H1 (cell line): ENCODE data around the gene SKAP1. TPM values are rescaled to one million over a fixed set of nuclear protein-coding genes. Genes with fewer than 3 reads are reported as not detected.

Experiments
- CTCF ChIA-PET: fragments of 300-600 bp; sonication (Branson Sonifier 250); formaldehyde crosslinking; loops from one replicate; lab custom pipeline; 2021; ENCODE audit not compliant: partially characterized antibody; lab: Charles Lee
- POLR2A ChIA-PET: fragments of 300-600 bp; sonication (Branson Sonifier 250); formaldehyde crosslinking; loops from one replicate; lab custom pipeline; 2021; ENCODE audit warnings: inconsistent platforms; ENCODE audit not compliant: partially characterized antibody; lab: Charles Lee
- DNase-seq, 2 experiments: peaks; one replicate each; pipeline versions ENCODE4 v3.0.0 to v3.0.0-alpha.2; 2010 to 2022; ENCODE audit warnings: low spot score in 2 of 2, low read depth in 1 of 2, mixed read lengths in 1 of 2
- FAIRE-seq: peaks from 2 replicates; lab custom pipeline; 2011; peaks lifted over from hg19 to GRCh38; lab: Jason Lieb, UNC
- H2AFZ ChIP-seq: 2 replicates; pipeline ENCODE4 v1.8.1; 2012; ENCODE audit warnings: low read length, inconsistent platforms
- H2AK5ac ChIP-seq: 2 replicates; pipeline ENCODE4 v1.6.1; 2013; ENCODE audit warnings: low read depth, low read length
- H2BK120ac ChIP-seq: replicated peaks from 2 replicates; pipeline ENCODE3; 2013; ENCODE audit warnings: low read depth, low read length, inconsistent platforms
- H2BK12ac ChIP-seq: 2 replicates; pipeline ENCODE4 v1.6.1; 2013; ENCODE audit warnings: low read depth, low read length
- H2BK15ac ChIP-seq: 2 replicates; pipeline ENCODE4 v1.6.1; 2013; ENCODE audit warnings: low read length
- H2BK20ac ChIP-seq: 2 replicates; pipeline ENCODE4 v1.6.1; 2013; ENCODE audit warnings: low read length
- H2BK5ac ChIP-seq: 2 replicates; pipeline ENCODE4 v1.6.1; 2013; ENCODE audit warnings: low read depth, low read length
- H3K14ac ChIP-seq: 2 replicates; pipeline ENCODE4 v1.6.1; 2013; ENCODE audit warnings: inconsistent platforms; ENCODE audit not compliant: insufficient read length
- H3K18ac ChIP-seq: 2 replicates; pipeline ENCODE4 v1.6.1; 2013; ENCODE audit warnings: low read length; ENCODE audit errors: extremely low read depth
- H3K23ac ChIP-seq: 2 replicates; pipeline ENCODE4 v1.6.1; 2013; ENCODE audit warnings: inconsistent platforms; ENCODE audit not compliant: insufficient read length
- H3K23me2 ChIP-seq: 2 replicates; pipeline ENCODE4 v1.6.1; 2013; ENCODE audit warnings: low read depth, low read length
- H3K27ac ChIP-seq: 2 replicates; pipeline ENCODE4 v1.6.1; 2011; ENCODE audit warnings: low read depth, low read length, inconsistent platforms
- H3K27me3 ChIP-seq, 4 experiments: replicated peaks in 1 of 4; 1 replicate in 1 of 4; 2 replicates in 3 of 4; pipeline versions ENCODE4 v1.6.1 to v1.8.1; 2011 to 2013; ENCODE audit warnings: low read length in 3 of 4, mild to moderate bottlenecking in 3 of 4, inconsistent platforms in 2 of 4, mixed read lengths in 2 of 4, moderate library complexity in 1 of 4; ENCODE audit not compliant: control insufficient read depth in 3 of 4, insufficient read depth in 3 of 4; ENCODE audit errors: extremely low read depth in 1 of 4
- H3K36me3 ChIP-seq, 4 experiments: 2 replicates each; pipeline versions ENCODE4 v1.6.1 to v1.8.1; 2011 to 2013; ENCODE audit warnings: mild to moderate bottlenecking in 4 of 4, low read length in 3 of 4, moderate library complexity in 2 of 4, control low read depth in 1 of 4, inconsistent platforms in 1 of 4; ENCODE audit not compliant: insufficient read depth in 4 of 4, control insufficient read depth in 2 of 4
- H3K4ac ChIP-seq: replicated peaks from 2 replicates; pipeline ENCODE3; 2013; ENCODE audit warnings: low read length, low read depth, mixed read lengths, inconsistent platforms; ENCODE audit not compliant: insufficient read length
- H3K4me1 ChIP-seq, 4 experiments: replicated peaks in 1 of 4; 1 replicate in 1 of 4; 2 replicates in 3 of 4; pipeline versions ENCODE4 v1.6.1 to v1.8.1; 2011 to 2013; ENCODE audit warnings: low read length in 3 of 4, inconsistent platforms in 2 of 4, mixed read lengths in 1 of 4; ENCODE audit not compliant: insufficient read depth in 4 of 4, control insufficient read depth in 3 of 4
- H3K4me2 ChIP-seq, 2 experiments: 2 replicates each; pipeline versions ENCODE4 v1.6.1 to v1.8.1; 2011 to 2013; ENCODE audit warnings: low read depth in 2 of 2, low read length in 2 of 2, control low read depth in 1 of 2, inconsistent platforms in 1 of 2, mild to moderate bottlenecking in 1 of 2; ENCODE audit not compliant: insufficient read depth in 1 of 2
- H3K4me3 ChIP-seq, 4 experiments: fragments of 200-600, 300-600 bp in 1 of 4; sonication (generic), shearing (Covaris generic), sonication (Bioruptor Twin) in 1 of 4; 2 replicates each; pipeline versions ENCODE4 v1.5.1 to v1.8.1; 2011 to 2016; ENCODE audit warnings: low read length in 4 of 4, low read depth in 3 of 4, control low read depth in 2 of 4, inconsistent platforms in 2 of 4, mild to moderate bottlenecking in 2 of 4, mixed read lengths in 1 of 4, moderate library complexity in 1 of 4; ENCODE audit not compliant: insufficient read depth in 2 of 4; ENCODE audit errors: extremely low read depth in 1 of 4
- H3K56ac ChIP-seq: replicated peaks from 2 replicates; pipeline ENCODE3; 2013; ENCODE audit warnings: low read depth, mild to moderate bottlenecking, mixed read lengths, low read length, inconsistent platforms; ENCODE audit not compliant: insufficient read length
- H3K79me1 ChIP-seq: 2 replicates; pipeline ENCODE4 v1.6.1; 2013; ENCODE audit warnings: low read depth, low read length, control low read depth
- H3K79me2 ChIP-seq, 2 experiments: 2 replicates each; pipeline versions ENCODE4 v1.6.1 to v1.8.1; 2012 to 2013; ENCODE audit warnings: low read length in 2 of 2, mild to moderate bottlenecking in 2 of 2, inconsistent platforms in 1 of 2; ENCODE audit not compliant: insufficient read depth in 2 of 2, control insufficient read depth in 1 of 2
- H3K9ac ChIP-seq, 4 experiments: replicated peaks in 1 of 4; 1 replicate in 1 of 4; 2 replicates in 3 of 4; pipeline versions ENCODE4 v1.6.1 to v1.8.1; 2011 to 2013; ENCODE audit warnings: low read depth in 3 of 4, low read length in 3 of 4, control low read depth in 2 of 4, mild to moderate bottlenecking in 2 of 4, moderate library complexity in 2 of 4, inconsistent platforms in 1 of 4; ENCODE audit errors: extremely low read depth in 1 of 4
- H3K9me3 ChIP-seq, 2 experiments: 2 replicates each; pipeline versions ENCODE4 v1.6.1 to v1.8.1; 2012 to 2013; ENCODE audit warnings: mild to moderate bottlenecking in 2 of 2, moderate library complexity in 2 of 2, control low read depth in 1 of 2, inconsistent platforms in 1 of 2, low read depth in 1 of 2, low read length in 1 of 2, mixed read lengths in 1 of 2; ENCODE audit not compliant: insufficient read depth in 2 of 2
- H4K20me1 ChIP-seq, 2 experiments: replicated peaks in 1 of 2; 2 replicates each; pipeline versions ENCODE3 to v1.8.1; 2011 to 2013; ENCODE audit warnings: inconsistent platforms in 2 of 2, low read length in 2 of 2, mild to moderate bottlenecking in 1 of 2; ENCODE audit not compliant: insufficient read depth in 2 of 2, control insufficient read depth in 1 of 2
- H4K5ac ChIP-seq: 2 replicates; pipeline ENCODE4 v1.6.1; 2013; ENCODE audit warnings: low read length, low read depth, mixed read lengths, inconsistent platforms; ENCODE audit not compliant: insufficient read length
- H4K8ac ChIP-seq: 2 replicates; pipeline ENCODE4 v1.8.0; 2013; ENCODE audit warnings: mild to moderate bottlenecking, moderate library complexity, low read length, inconsistent platforms; ENCODE audit not compliant: insufficient read depth; ENCODE audit errors: extremely low read depth
- H4K91ac ChIP-seq: replicated peaks from 2 replicates; pipeline ENCODE3; 2013; ENCODE audit warnings: low read length, mixed read lengths, inconsistent platforms; ENCODE audit not compliant: insufficient read length
- ATF2 ChIP-seq: IDR thresholded peaks from 2 replicates; pipeline ENCODE4 v1.6.1; 2012; ENCODE audit warnings: low read length, inconsistent platforms
- ATF3 ChIP-seq: IDR thresholded peaks from 2 replicates; pipeline ENCODE4 v1.6.1; 2011; ENCODE audit warnings: low read depth, mild to moderate bottlenecking, low read length; ENCODE audit not compliant: insufficient read depth
- BACH1 ChIP-seq: IDR thresholded peaks from 2 replicates; pipeline ENCODE4 v1.6.1; 2012; ENCODE audit warnings: low read length, improper control_type of control experiment
- CBX5 ChIP-seq: fragments of 300-800, 300-1000 bp; sonication (generic); IDR thresholded peaks from 2 replicates; pipeline ENCODE4 v1.7.1; 2016; ENCODE audit warnings: antibody characterized with exemption, low read length, low read depth
- EGR1 ChIP-seq: IDR thresholded peaks from 2 replicates; pipeline ENCODE4 v1.6.1; 2011; ENCODE audit warnings: low read depth, low read length, borderline replicate concordance
- KDM1A ChIP-seq: fragments of 200-600, 300-600 bp; sonication (generic); IDR thresholded peaks from 2 replicates; pipeline ENCODE4 v1.7.1; 2016; ENCODE audit warnings: mild to moderate bottlenecking, low read length, borderline replicate concordance
- NANOG ChIP-seq: IDR thresholded peaks from 2 replicates; pipeline ENCODE4 v1.6.1; 2011; ENCODE audit warnings: low read length, low read depth, mild to moderate bottlenecking, inconsistent platforms; ENCODE audit not compliant: insufficient read depth, poor library complexity, severe bottlenecking
- RAD21 ChIP-seq, 2 experiments: IDR thresholded peaks in 1 of 2; conservative IDR thresholded peaks in 1 of 2; 2 replicates each; pipeline ENCODE4 v1.6.1; 2011; ENCODE audit warnings: low read depth in 2 of 2, low read length in 2 of 2, improper control_type of control experiment in 1 of 2, inconsistent platforms in 1 of 2, mild to moderate bottlenecking in 1 of 2, moderate library complexity in 1 of 2
- RFX5 ChIP-seq: IDR thresholded peaks from 2 replicates; pipeline ENCODE4 v1.6.1; 2011; ENCODE audit warnings: low read depth, low read length, improper control_type of control experiment, borderline replicate concordance
- SAP30 ChIP-seq: fragments of 300-600 bp; sonication (generic); IDR thresholded peaks from 2 replicates; pipeline ENCODE4 v1.7.1; 2012; ENCODE audit warnings: low read length, moderate library complexity, mild to moderate bottlenecking, inconsistent platforms; ENCODE audit not compliant: insufficient read depth, insufficient replicate concordance
- SP4 ChIP-seq: IDR thresholded peaks from 2 replicates; pipeline ENCODE4 v1.6.1; 2012; ENCODE audit warnings: low read length, inconsistent platforms
- TAF1 ChIP-seq: IDR thresholded peaks from 2 replicates; pipeline ENCODE4 v1.6.1; 2011; ENCODE audit warnings: mild to moderate bottlenecking, low read depth, low read length
- TEAD4 ChIP-seq: IDR thresholded peaks from 2 replicates; pipeline ENCODE4 v1.6.1; 2012; ENCODE audit warnings: low read depth, low read length, inconsistent platforms, mixed read lengths
- polyA plus RNA-seq, 7 experiments: library from polyadenylated mRNA; depleted of rRNA in 3 of 7; stranded (reverse) in 5 of 7; unstranded in 2 of 7; fragments of >200 nt in 5 of 7; fragments of 200-250 nt in 2 of 7; gene quantifications; 1 replicate in 5 of 7; 2 replicates in 1 of 7; 4 replicates in 1 of 7; pipeline versions ENCODE4 v1.2.1 to v1.2.3, GENCODE V29; 2011 to 2013; ENCODE audit warnings: missing spikeins in 2 of 7, mixed read lengths in 2 of 7
- total RNA-seq: library from RNA; stranded (reverse); fragmentation: NEBNext Ultra II Directional; extraction: Animal tissue kit (Norgen Biotek cat#: 25700); gene quantifications from 2 replicates; pipeline ENCODE4 v1.2.1, GENCODE V29; 2021

SKAP1 gene
- total and polyA plus RNA-seq, 2 of the 8 experiments (the other 6 are each of a cell fraction or from before 2014, with no cell fraction given), result not detected

- Histone ChIP-seq H3K27ac (no peak overlapping the region), H4K20me1 (no peaks in the 10 kb centered on the region), H3K9me3 (no peaks in the 10 kb centered on the region), H3K36me3 (no peaks in the 10 kb centered on the region), H2AFZ (no peak overlapping the region), H3K56ac (no peak overlapping the region), H4K91ac (no peak overlapping the region), H3K27me3 (no peaks in the 10 kb centered on the region), H3K79me2 (no peaks in the 10 kb centered on the region), H3K4ac (no peak overlapping the region), H4K8ac (no peak overlapping the region), H2BK12ac (no peak overlapping the region), H3K79me1 (no peaks in the 10 kb centered on the region), H3K4me2 (no peak overlapping the region), H3K4me3 (no peak overlapping the region), H3K23me2 (no peaks in the 10 kb centered on the region), H3K9ac (no peak overlapping the region), H2BK120ac (no peak overlapping the region), H2BK20ac (no peak overlapping the region), H3K14ac (no peak overlapping the region), H3K18ac (no peak overlapping the region), H3K4me1 (no peaks in the 10 kb centered on the region), H2BK15ac (no peak overlapping the region), H4K5ac (no peak overlapping the region), H2BK5ac (no peak overlapping the region), H2AK5ac (no peak overlapping the region), H3K23ac (no peak overlapping the region)
- CTCF ChIA-PET, result interaction anchor here (0.8 to 1.3 kb wide), 4 partner anchors 36 to 119 kb away, joined by 3 to 4 read pairs (median 3); no protein-coding TSS in a partner anchor
- FAIRE-seq (no peak), DNase-seq (no peak)
- POLR2A ChIA-PET, result no interaction called here
- TF ChIP-seq KDM1A (no peak), CBX5 (no peak), SAP30 (no peak), NANOG (no peak), BACH1 (no peak), TEAD4 (no peak), ATF2 (no peak), ATF3 (no peak), TAF1 (no peak), EGR1 (no peak), SP4 (no peak), RFX5 (no peak), RAD21 (IDR thresholded peaks at IDR 0.05 in 1 of 2, conservative IDR thresholded peaks at IDR 0.05 in 1 of 2; ENCODE audit: low read depth in 2 of 2, low read length in 2 of 2) (no peak)
Observed at GRCh38 chr17:48301002-48301401, 129.0 kb downstream of the SKAP1 start.
